KMS-11 (cell line): ENCODE data around the gene HSD11B1L.

Source experiments
- H2AFZ ChIP-seq: fragments of 200-600 bp; sonication (generic); 2 replicates; pipeline ENCODE4 v1.6.1; 2016; ENCODE audit warnings: antibody characterized with exemption, mixed run types, low read depth
- H3K27ac ChIP-seq: fragments of 200-600 bp; sonication (generic); 2 replicates; pipeline ENCODE4 v1.6.1; 2016; ENCODE audit warnings: mild to moderate bottlenecking, mixed run types
- H3K27me3 ChIP-seq: fragments of 200-600 bp; sonication (generic); 2 replicates; pipeline ENCODE4 v1.6.1; 2017; ENCODE audit warnings: mild to moderate bottlenecking, low read depth, mixed run types, moderate library complexity; ENCODE audit not compliant: insufficient read depth
- H3K36me3 ChIP-seq: fragments of 200-600 bp; sonication (generic); 2 replicates; pipeline ENCODE4 v1.6.1; 2017; ENCODE audit warnings: mild to moderate bottlenecking, mixed run types; ENCODE audit not compliant: insufficient read depth
- H3K4me1 ChIP-seq: fragments of 200-600 bp; sonication (generic); 2 replicates; pipeline ENCODE4 v1.6.1; 2016; ENCODE audit warnings: mild to moderate bottlenecking, low read depth, mixed run types; ENCODE audit not compliant: poor library complexity, severe bottlenecking
- H3K4me2 ChIP-seq: fragments of 200-600 bp; sonication (generic); 2 replicates; pipeline ENCODE4 v1.7.0; 2016; ENCODE audit warnings: mild to moderate bottlenecking, mixed run types
- H3K4me3 ChIP-seq: fragments of 200-600 bp; sonication (generic); IDR thresholded peaks from 2 replicates; pipeline ENCODE4 v1.6.1; 2017; ENCODE audit warnings: low read depth, low read length, mixed read lengths; ENCODE audit not compliant: insufficient read depth
- H3K79me2 ChIP-seq: fragments of 200-600 bp; sonication (generic); 2 replicates; pipeline ENCODE4 v1.6.1; 2016; ENCODE audit warnings: low read depth, mixed run types; ENCODE audit not compliant: insufficient read depth
- H3K9ac ChIP-seq: fragments of 200-600 bp; sonication (generic); 2 replicates; pipeline ENCODE4 v1.6.1; 2016; ENCODE audit warnings: mild to moderate bottlenecking, mixed run types
- H4K20me1 ChIP-seq: fragments of 200-600 bp; sonication (generic); 2 replicates; pipeline ENCODE4 v1.6.1; 2016; ENCODE audit warnings: mild to moderate bottlenecking, mixed run types; ENCODE audit not compliant: insufficient read depth
- CTCF ChIP-seq: fragments of 200-600 bp; sonication (generic); conservative IDR thresholded peaks from 2 replicates; pipeline ENCODE4 v1.6.1; 2017; ENCODE audit warnings: low read depth, mild to moderate bottlenecking, antibody characterized with exemption, low read length, moderate library complexity, mixed read lengths

HSD11B1L gene

GRCh38 chr19:5718037-5718578 is 37.3 kb downstream of the HSD11B1L start:
- H3K27me3 ChIP-seq = no peaks in the 10 kb centered on the region
- H3K27ac ChIP-seq = peak overlapping the region; percentile 90
- no peak overlapping the region for H2AFZ ChIP-seq
- H3K36me3 ChIP-seq = no peaks in the 10 kb centered on the region
- peak overlapping the region; percentile 96; the same call in 1 of the 2 replicates for H3K9ac ChIP-seq
- no peak overlapping the region for H3K4me3 ChIP-seq
- peak overlapping the region; percentile 91 for H3K4me2 ChIP-seq
- H4K20me1 ChIP-seq = 0 out of 2 replicates have a peak, but pooled peaks cover 5% of the 10 kb centered on the region
- H3K79me2 ChIP-seq = peaks cover 65% of the 10 kb centered on the region
- peaks cover 20% of the 10 kb centered on the region for H3K4me1 ChIP-seq
- TF ChIP-seq CTCF = no peak

- H4K20me1 ChIP-seq = 0 out of 2 replicates have a peak, but pooled peaks cover 5% of the 10 kb centered on the region
- peak overlapping the region; percentile 96 for H3K9ac ChIP-seq
- no peak for TF ChIP-seq CTCF
- peak overlapping the region; percentile 91 for H3K4me2 ChIP-seq
- no peak overlapping the region for H2AFZ ChIP-seq
- H3K79me2 ChIP-seq = peaks cover 59% of the 10 kb centered on the region
- peak overlapping the region; percentile 90 for H3K27ac ChIP-seq
- H3K4me3 ChIP-seq = no peak overlapping the region
- H3K27me3 ChIP-seq = no peaks in the 10 kb centered on the region
- no peaks in the 10 kb centered on the region for H3K36me3 ChIP-seq
- peaks cover 20% of the 10 kb centered on the region for H3K4me1 ChIP-seq
Measured at GRCh38 chr19:5718579-5719273, 37.9 kb downstream of the HSD11B1L start.

- Histone ChIP-seq H3K27me3 (no peaks in the 10 kb centered on the region), H3K4me1 (peaks cover 20% of the 10 kb centered on the region), H3K79me2 (peaks cover 52% of the 10 kb centered on the region), H3K9ac (peak overlapping the region; percentile 96), H2AFZ (peak overlapping the region; percentile 52; the same call in 1 of the 2 replicates), H3K36me3 (no peaks in the 10 kb centered on the region), H4K20me1 (0 out of 2 replicates have a peak, but pooled peaks cover 5% of the 10 kb centered on the region), H3K27ac (peak overlapping the region; percentile 90), H3K4me3 (no peak overlapping the region), H3K4me2 (peak overlapping the region; percentile 91)
- TF ChIP-seq CTCF = no peak
Measured at GRCh38 chr19:5719274-5719960, 38.6 kb downstream of the HSD11B1L start.

- peak within 1 kb of the TSS; percentile 96 for H3K9ac ChIP-seq
- TF ChIP-seq CTCF = peak; percentile 32; the same call in 1 of the 2 replicates
- H3K4me2 ChIP-seq = peak within 1 kb of the TSS; percentile 91
- H3K27ac ChIP-seq = peak within 1 kb of the TSS; percentile 90
- H3K36me3 ChIP-seq = no peaks in the 10 kb centered on the region
- no peak within 1 kb of the TSS for H3K4me3 ChIP-seq
- H3K79me2 ChIP-seq = peaks cover 44% of the 10 kb centered on the region
- peaks cover 20% of the 10 kb centered on the region for H3K4me1 ChIP-seq
- peak within 1 kb of the TSS; percentile 52 for H2AFZ ChIP-seq
- H4K20me1 ChIP-seq = 0 out of 2 replicates have a peak, but pooled peaks cover 5% of the 10 kb centered on the region
- no peaks in the 10 kb centered on the region for H3K27me3 ChIP-seq
Measured at GRCh38 chr19:5719961-5720790, 39.3 kb downstream of the HSD11B1L start, which contains the start of the genes CATSPERD and LONP1. Gene CATSPERD, plus strand, starts transcription at chr19:5720637. Its CDS starts 101 bp downstream, at chr19:5720738. Gene LONP1, minus strand, starts transcription at chr19:5720146. Its CDS starts 14 bp downstream, at chr19:5720132.
